Activated T-helper 2 cell treated with anti-CD3 and anti-CD28 coated beads, Interferon-gamma antibody, Interleukin-2, Interleukin-4, amounts not matched to agents 10 μg/mL and 5 μg/mL and 100 μg/mL, durations not matched to agents 14 hours and 24 hours and 36 hours (primary cell): ENCODE data around the gene RASSF8. TPM values are rescaled to one million over a fixed set of nuclear protein-coding genes. Genes with fewer than 3 reads are reported as not detected.
A peak's percentile ranks its signal among the peaks of the same experiment; 100 is the strongest.

ENCODE experiments used
- DNase-seq: peaks from one replicate; pipeline ENCODE4 v3.0.0; 2021; ENCODE audit warnings: low spot score
- H3K27ac Mint-ChIP-seq: one replicate; pipeline ENCODE4 v1.8.0; 2021; ENCODE audit warnings: mixed read lengths
- H3K27me3 Mint-ChIP-seq: one replicate; pipeline ENCODE4 v1.8.0; 2021; ENCODE audit warnings: low read depth, mixed read lengths
- H3K36me3 Mint-ChIP-seq: one replicate; pipeline ENCODE4 v1.8.0; 2021; ENCODE audit warnings: low read depth, mixed read lengths
- H3K4me1 Mint-ChIP-seq: one replicate; pipeline ENCODE4 v1.8.0; 2021; ENCODE audit warnings: low read depth, mixed read lengths
- H3K4me3 Mint-ChIP-seq: one replicate; pipeline ENCODE4 v1.8.0; 2021; ENCODE audit warnings: low read depth, mild to moderate bottlenecking, moderate library complexity, mixed read lengths
- H3K9me3 Mint-ChIP-seq: one replicate; pipeline ENCODE4 v1.8.0; 2021; ENCODE audit warnings: mixed read lengths
- intact Hi-C: fragments of 100-400 bp; cut with micrococcal nuclease; formaldehyde crosslinking; loops from one replicate; pipeline ENCODE4 v1.15.1; 2023
- total RNA-seq: library from RNA; stranded (reverse); gene quantifications from 2 replicates; pipeline ENCODE4 v1.2.3, GENCODE V29; 2022

The RASSF8 gene
- total RNA-seq, 1 donor from 2014 or later = 0.16 TPM

- intact Hi-C loops = loop anchor here (5.0 to 10.0 kb wide), 3 partner anchors 72 to 1849 kb away; partner anchors contain the start of genes PTHLH and SSPN
- H3K9me3 Mint-ChIP-seq = no peaks in the 10 kb centered on the region
- H3K36me3 Mint-ChIP-seq = no peaks in the 10 kb centered on the region
- peaks cover 26% of the 10 kb centered on the region for H3K4me1 Mint-ChIP-seq
- DNase-seq = no peak
- H3K27ac Mint-ChIP-seq = no peak overlapping the region
- peaks cover 81% of the 10 kb centered on the region for H3K27me3 Mint-ChIP-seq
- peak overlapping the region; percentile 79 for H3K4me3 Mint-ChIP-seq
Measured at GRCh38 chr12:26125400-26126339, 167.2 kb downstream of the RASSF8 start.

GRCh38 chr12:26126340-26127284 lies 168.1 kb downstream of the RASSF8 start:
- H3K4me1 Mint-ChIP-seq = peaks cover 23% of the 10 kb centered on the region
- intact Hi-C loops = loop anchor here (5.0 to 10.0 kb wide), 3 partner anchors 71 to 1848 kb away; partner anchors contain the start of genes PTHLH and SSPN
- peak overlapping the region; percentile 79 for H3K4me3 Mint-ChIP-seq
- peaks cover 80% of the 10 kb centered on the region for H3K27me3 Mint-ChIP-seq
- no peaks in the 10 kb centered on the region for H3K9me3 Mint-ChIP-seq
- H3K36me3 Mint-ChIP-seq = no peaks in the 10 kb centered on the region
- no peak overlapping the region for H3K27ac Mint-ChIP-seq
- DNase-seq = peak; percentile 25

DNA sequence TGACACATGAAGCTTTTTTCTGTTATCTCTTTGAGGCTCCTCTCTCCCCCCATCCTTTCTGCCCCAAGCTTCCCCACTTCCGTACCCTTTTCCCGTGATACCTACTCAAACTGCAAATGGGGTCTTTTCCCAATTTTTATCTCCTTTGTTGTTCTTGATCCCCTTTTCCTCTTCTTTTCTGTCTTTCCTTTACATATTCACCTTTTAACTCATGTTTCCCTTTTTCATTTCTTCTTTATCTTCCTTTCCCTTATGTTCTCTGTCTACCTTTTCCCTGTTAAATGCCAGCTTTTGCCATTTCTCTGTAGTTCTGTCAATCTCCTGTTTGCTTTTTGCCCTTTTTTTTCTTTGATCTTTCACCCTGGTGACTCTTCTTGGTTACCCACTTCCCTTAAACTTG lies 168.9 kb downstream of the RASSF8 start:
- H3K36me3 Mint-ChIP-seq = no peaks in the 10 kb centered on the region
- DNase-seq = no peak
- peak overlapping the region; percentile 18 for H3K4me3 Mint-ChIP-seq
- H3K27ac Mint-ChIP-seq = no peak overlapping the region
- peaks cover 20% of the 10 kb centered on the region for H3K4me1 Mint-ChIP-seq
- H3K27me3 Mint-ChIP-seq = peaks cover 80% of the 10 kb centered on the region
- H3K9me3 Mint-ChIP-seq = no peaks in the 10 kb centered on the region
- intact Hi-C loops = loop anchor here (5.0 to 10.0 kb wide), 3 partner anchors 70 to 1847 kb away; partner anchors contain the start of genes PTHLH and SSPN

DNA sequence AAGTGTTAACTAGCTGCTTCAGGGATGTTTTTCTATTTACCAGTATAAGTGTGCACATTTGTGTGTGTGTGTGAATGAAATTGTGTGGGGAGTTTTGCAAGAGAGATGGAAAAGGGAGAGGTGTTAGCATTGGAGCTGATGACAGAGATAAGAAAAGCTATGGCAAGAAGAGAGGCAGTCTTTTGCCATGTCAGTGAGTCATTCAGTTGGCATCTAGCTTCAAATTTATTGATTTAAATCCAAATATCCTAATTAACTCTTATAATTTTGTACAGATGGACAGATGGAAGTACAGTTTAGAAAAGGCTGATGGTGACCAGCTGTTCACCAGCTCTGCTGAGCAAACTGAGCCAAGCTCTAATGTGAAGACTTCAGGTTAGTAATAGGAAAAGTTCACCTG lies 169.7 kb downstream of the RASSF8 start:
- no peak for DNase-seq
- H3K4me1 Mint-ChIP-seq = peaks cover 17% of the 10 kb centered on the region
- H3K27me3 Mint-ChIP-seq = peaks cover 84% of the 10 kb centered on the region
- H3K9me3 Mint-ChIP-seq = no peaks in the 10 kb centered on the region
- intact Hi-C loops = loop anchor here (5.0 to 10.0 kb wide), 3 partner anchors 69 to 1847 kb away; partner anchors contain the start of genes PTHLH and SSPN
- no peaks in the 10 kb centered on the region for H3K36me3 Mint-ChIP-seq
- no peak overlapping the region for H3K27ac Mint-ChIP-seq
- no peak overlapping the region for H3K4me3 Mint-ChIP-seq

Other genes with a start within 250 kb of the RASSF8 start
- gene BHLHE41, start 166.4 kb downstream of the RASSF8 start, total RNA-seq = not detected in 2 replicates
- gene SSPN, start 236.9 kb downstream of the RASSF8 start, total RNA-seq = not detected in 2 replicates